HCT116 (cell line): Measurements from ENCODE around the gene ITGA11.

Experiments used
- CTCF ChIP-seq, 3 experiments: fragments of 200-600 bp in 1 of 3; sonication (generic) in 1 of 3; IDR thresholded peaks in 2 of 3; conservative IDR thresholded peaks in 1 of 3; 2 replicates each; pipeline ENCODE4 v1.5.1; 2012 to 2017; ENCODE audit warnings: low read depth in 2 of 3, low read length in 2 of 3, antibody characterized with exemption in 1 of 3, borderline replicate concordance in 1 of 3, control low read depth in 1 of 3, mild to moderate bottlenecking in 1 of 3, mixed read lengths in 1 of 3, mixed run types in 1 of 3, moderate library complexity in 1 of 3; ENCODE audit not compliant: insufficient read depth in 1 of 3
- EGR1 ChIP-seq: IDR thresholded peaks from 2 replicates; pipeline ENCODE4 v1.6.1; 2012; ENCODE audit warnings: low read depth
- EZH2 ChIP-seq: fragments of 200-600 bp; sonication (generic); IDR thresholded peaks from 2 replicates; pipeline ENCODE4 v1.6.1; 2017; ENCODE audit warnings: antibody characterized with exemption, mixed run types
- POLR2A ChIP-seq: IDR thresholded peaks from 2 replicates; pipeline ENCODE4 v1.7.0; 2011; ENCODE audit warnings: borderline replicate concordance; ENCODE audit not compliant: insufficient read depth, insufficient read length; ENCODE audit errors: extremely low read depth
- RAD21 ChIP-seq: IDR thresholded peaks from 2 replicates; pipeline ENCODE4 v1.6.1; 2012; ENCODE audit warnings: low read depth, mild to moderate bottlenecking
- SRF ChIP-seq: IDR thresholded peaks from 2 replicates; pipeline ENCODE4 v1.6.1; 2012; ENCODE audit warnings: low read depth
- YY1 ChIP-seq: IDR thresholded peaks from 2 replicates; pipeline ENCODE4 v1.6.1; 2011; ENCODE audit warnings: low read length, low read depth, moderate library complexity, mild to moderate bottlenecking; ENCODE audit not compliant: insufficient replicate concordance; ENCODE audit errors: extremely low read depth
- TF ChIP-seq, protein P1 (sequence below): IDR thresholded peaks from 2 replicates; pipeline ENCODE4 v1.6.1; 2012

- TF ChIP-seq POLR2A (no peak), CTCF (IDR thresholded peaks at IDR 0.05 in 2 of 3, conservative IDR thresholded peaks at IDR 0.05 in 1 of 3; ENCODE audit: borderline replicate concordance in 1 of 3, insufficient read depth in 1 of 3, low read depth in 2 of 3, low read length in 2 of 3) (no peak), EZH2 (no peak), YY1 (no peak), EGR1 (no peak), SRF (no peak), RAD21 (no peak)
- TF ChIP-seq, protein P1, sequence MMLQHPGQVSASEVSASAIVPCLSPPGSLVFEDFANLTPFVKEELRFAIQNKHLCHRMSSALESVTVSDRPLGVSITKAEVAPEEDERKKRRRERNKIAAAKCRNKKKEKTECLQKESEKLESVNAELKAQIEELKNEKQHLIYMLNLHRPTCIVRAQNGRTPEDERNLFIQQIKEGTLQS = no peak
Measured at GRCh38 chr15:68304589-68305337, 127.2 kb downstream of the ITGA11 start.
